HepG2 (cell line): ENCODE results near the gene EFEMP2. TPM values are rescaled to one million over a fixed set of nuclear protein-coding genes. Genes with fewer than 3 reads are reported as not detected.

ENCODE experiments used
- DRAP1 ChIP-seq: IDR thresholded peaks from 2 replicates; pipeline ENCODE4 v1.6.1; 2016; ENCODE audit warnings: missing genetic modification reagents, missing compliant biosample characterization
- GPN1 ChIP-seq: sonication (generic); formaldehyde crosslinking; IDR thresholded peaks from 2 replicates; pipeline ENCODE4 v1.5.1; 2020; ENCODE audit warnings: missing genetic modification reagents, borderline replicate concordance
- HBP1 ChIP-seq: IDR thresholded peaks from 2 replicates; pipeline ENCODE4 v1.6.1; 2016; ENCODE audit warnings: low read depth, control low read depth
- KMT2A ChIP-seq: sonication (generic); formaldehyde crosslinking; IDR thresholded peaks from 2 replicates; pipeline ENCODE4 v1.4.0; 2020; ENCODE audit warnings: missing genetic modification reagents
- NFATC3 ChIP-seq: sonication (generic); formaldehyde crosslinking; IDR thresholded peaks from 2 replicates; pipeline ENCODE4 v1.5.1; 2020; ENCODE audit warnings: mild to moderate bottlenecking, missing genetic modification reagents
- NR1H2 ChIP-seq: sonication (generic); formaldehyde crosslinking; IDR thresholded peaks from 2 replicates; pipeline ENCODE4 v1.8.1; 2022; ENCODE audit warnings: low read depth, missing genetic modification reagents, borderline replicate concordance
- NR2F1 ChIP-seq, 2 experiments: fragments of 450-650 bp in 1 of 2; formaldehyde crosslinking in 1 of 2; IDR thresholded peaks; 2 replicates each; pipeline versions ENCODE4 v1.5.0 to v1.6.1; 2016 to 2020; ENCODE audit warnings: mild to moderate bottlenecking in 1 of 2, missing compliant biosample characterization in 1 of 2, missing genetic modification reagents in 1 of 2, moderate library complexity in 1 of 2
- PCBP1 ChIP-seq: fragments of 200-400 bp; formaldehyde crosslinking; IDR thresholded peaks from 2 replicates; pipeline ENCODE4 v1.6.1; 2017; ENCODE audit warnings: mild to moderate bottlenecking, low read depth, low read length, borderline replicate concordance
- RBFOX2 ChIP-seq: fragments of 200-400 bp; formaldehyde crosslinking; IDR thresholded peaks from 2 replicates; pipeline ENCODE4 v1.6.1; 2017; ENCODE audit warnings: low read depth, mild to moderate bottlenecking, low read length
- SRSF9 ChIP-seq: fragments of 200-400 bp; formaldehyde crosslinking; IDR thresholded peaks from 2 replicates; pipeline ENCODE4 v1.6.1; 2018; ENCODE audit warnings: borderline replicate concordance, mild to moderate bottlenecking, low read depth, low read length; ENCODE audit not compliant: insufficient read depth, poor library complexity, severe bottlenecking
- SSRP1 ChIP-seq: IDR thresholded peaks from 2 replicates; pipeline ENCODE4 v1.6.1; 2016; ENCODE audit warnings: control low read depth
- ZIK1 ChIP-seq: sonication (generic); formaldehyde crosslinking; IDR thresholded peaks from 2 replicates; pipeline ENCODE4 v1.5.0; 2020; ENCODE audit warnings: mild to moderate bottlenecking, low read depth, missing genetic modification reagents, borderline replicate concordance
- ZNF138 ChIP-seq: sonication (generic); formaldehyde crosslinking; IDR thresholded peaks from 2 replicates; pipeline ENCODE4 v1.5.0; 2020; ENCODE audit warnings: mild to moderate bottlenecking, low read depth, missing genetic modification reagents
- ZNF335 ChIP-seq: sonication (generic); formaldehyde crosslinking; IDR thresholded peaks from 2 replicates; pipeline ENCODE4 v1.4.0; 2020; ENCODE audit warnings: missing genetic modification reagents
- ZNF430 ChIP-seq: sonication (generic); formaldehyde crosslinking; IDR thresholded peaks from 2 replicates; pipeline ENCODE4 v1.9.0; 2021; ENCODE audit warnings: mild to moderate bottlenecking, missing genetic modification reagents
- ZNF451 ChIP-seq: sonication (generic); formaldehyde crosslinking; IDR thresholded peaks from 2 replicates; pipeline ENCODE4 v1.5.0; 2020; ENCODE audit warnings: mild to moderate bottlenecking, missing genetic modification reagents
- ZNF547 ChIP-seq: sonication (generic); formaldehyde crosslinking; IDR thresholded peaks from 2 replicates; pipeline ENCODE4 v1.5.1; 2020; ENCODE audit warnings: mild to moderate bottlenecking, missing genetic modification reagents
- ZNF646 ChIP-seq: sonication (generic); formaldehyde crosslinking; IDR thresholded peaks from 2 replicates; pipeline ENCODE4 v1.9.0; 2021; ENCODE audit warnings: mild to moderate bottlenecking, missing genetic modification reagents
- ZNF766 ChIP-seq: sonication (generic); formaldehyde crosslinking; IDR thresholded peaks from 2 replicates; pipeline ENCODE4 v1.5.0; 2020; ENCODE audit warnings: missing genetic modification reagents, borderline replicate concordance
- ZNF839 ChIP-seq: sonication (generic); formaldehyde crosslinking; IDR thresholded peaks from 2 replicates; pipeline ENCODE4 v1.4.0; 2020; ENCODE audit warnings: missing genetic modification reagents, mild to moderate bottlenecking, borderline replicate concordance
- polyA plus RNA-seq, 8 experiments: library from polyadenylated mRNA; depleted of rRNA in 3 of 8; stranded (reverse) in 7 of 8; unstranded in 1 of 8; fragments of >200 nt; fragmentation: Illumina TruSeq in 4 of 8; extraction: Trizol in 4 of 8; gene quantifications; 2 replicates each; pipeline versions ENCODE4 v1.2.1 to v1.2.3, GENCODE V29; 2011 to 2016; ENCODE audit warnings: low read depth in 4 of 8, missing spikeins in 1 of 8, mixed read lengths in 1 of 8; ENCODE audit not compliant: insufficient read depth in 1 of 8
- total RNA-seq, 5 experiments: library from RNA; depleted of rRNA; stranded (reverse); fragments of >200 nt; fragmentation: Illumina TruSeq; extraction: Trizol; gene quantifications; 2 replicates each; pipeline ENCODE4 v1.2.3, GENCODE V29; 2016; ENCODE audit warnings: low read depth in 1 of 5

The EFEMP2 gene
- total and polyA plus RNA-seq, 2 of the 13 experiments (the other 11 are each of a cell fraction or from before 2014, with no cell fraction given), result 7.4 to 29.7 TPM

GRCh38 chr11:65860278-65861164 is 12.1 kb downstream of the EFEMP2 start, which contains the start of gene MUS81 (continued):
- peak; percentile 86 for TF ChIP-seq RBFOX2
- TF ChIP-seq NFATC3, result 0 out of 2 replicates have a peak, but pooled peaks have one; percentile 56
- peak; percentile 66; the same call in 1 of the 2 replicates for TF ChIP-seq ZNF335
- no peak for TF ChIP-seq SRSF9
- 0 out of 2 replicates have a peak, but pooled peaks have one; percentile 56 for TF ChIP-seq ZNF138 (CRISPR knock-in tag)
- 0 out of 2 replicates have a peak, but pooled peaks have one; percentile 18 for TF ChIP-seq ZNF766 (CRISPR knock-in tag)
- TF ChIP-seq PCBP1, result no peak
- TF ChIP-seq ZNF547 (CRISPR knock-in tag), result no peak; the same call in 1 of the 2 replicates
- TF ChIP-seq ZNF839 (CRISPR knock-in tag), result no peak
- TF ChIP-seq HBP1, result peak; percentile 79; the same call in 1 of the 2 replicates
- no peak for TF ChIP-seq ZIK1 (CRISPR knock-in tag)
- peak; percentile 43; the same call in 1 of the 2 replicates for TF ChIP-seq SSRP1
- TF ChIP-seq ZNF430 (CRISPR knock-in tag), result peak; percentile 62; the same call in 1 of the 2 replicates
- TF ChIP-seq GPN1 (CRISPR knock-in tag), result peak; percentile 70; the same call in 1 of the 2 replicates
- TF ChIP-seq ZNF646, result no peak; the same call in 1 of the 2 replicates
- TF ChIP-seq KMT2A (CRISPR knock-in tag), result peak; percentile 67; the same call in 1 of the 2 replicates
- no peak for TF ChIP-seq ZNF451
- peak; percentile 78; the same call in 1 of the 2 replicates for TF ChIP-seq DRAP1
- 0 out of 2 replicates have a peak, but pooled peaks have one; percentile 0 for TF ChIP-seq NR1H2 (CRISPR knock-in tag)
- TF ChIP-seq NR2F1 (CRISPR knock-in tag; IDR thresholded peaks at IDR 0.05), result no peak
